ENCODE data around the gene LCAT.

DNA sequence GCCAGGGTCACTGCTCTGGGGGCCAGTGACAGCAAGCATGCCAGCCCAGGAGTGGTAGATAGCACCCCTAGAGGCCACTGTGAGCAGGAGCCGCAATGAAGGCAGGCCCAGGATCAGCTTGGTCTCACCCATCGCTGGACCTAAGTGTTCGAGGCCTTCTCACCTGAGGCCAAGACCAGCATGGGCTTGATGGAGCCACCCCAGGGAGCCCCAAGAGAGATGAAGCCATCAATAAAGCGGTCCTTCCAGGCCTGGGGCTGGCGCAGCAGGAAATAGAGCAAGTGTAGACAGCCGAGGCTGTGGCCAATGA lies 1.8 kb downstream of the LCAT start:
- TF ChIP-seq, protein P1, sequence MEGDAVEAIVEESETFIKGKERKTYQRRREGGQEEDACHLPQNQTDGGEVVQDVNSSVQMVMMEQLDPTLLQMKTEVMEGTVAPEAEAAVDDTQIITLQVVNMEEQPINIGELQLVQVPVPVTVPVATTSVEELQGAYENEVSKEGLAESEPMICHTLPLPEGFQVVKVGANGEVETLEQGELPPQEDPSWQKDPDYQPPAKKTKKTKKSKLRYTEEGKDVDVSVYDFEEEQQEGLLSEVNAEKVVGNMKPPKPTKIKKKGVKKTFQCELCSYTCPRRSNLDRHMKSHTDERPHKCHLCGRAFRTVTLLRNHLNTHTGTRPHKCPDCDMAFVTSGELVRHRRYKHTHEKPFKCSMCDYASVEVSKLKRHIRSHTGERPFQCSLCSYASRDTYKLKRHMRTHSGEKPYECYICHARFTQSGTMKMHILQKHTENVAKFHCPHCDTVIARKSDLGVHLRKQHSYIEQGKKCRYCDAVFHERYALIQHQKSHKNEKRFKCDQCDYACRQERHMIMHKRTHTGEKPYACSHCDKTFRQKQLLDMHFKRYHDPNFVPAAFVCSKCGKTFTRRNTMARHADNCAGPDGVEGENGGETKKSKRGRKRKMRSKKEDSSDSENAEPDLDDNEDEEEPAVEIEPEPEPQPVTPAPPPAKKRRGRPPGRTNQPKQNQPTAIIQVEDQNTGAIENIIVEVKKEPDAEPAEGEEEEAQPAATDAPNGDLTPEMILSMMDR (conservative IDR thresholded peaks at IDR 0.05; ENCODE audit: low read depth in 2 of 2), result peak; percentile 76 to 90
- TF ChIP-seq, protein P2, sequence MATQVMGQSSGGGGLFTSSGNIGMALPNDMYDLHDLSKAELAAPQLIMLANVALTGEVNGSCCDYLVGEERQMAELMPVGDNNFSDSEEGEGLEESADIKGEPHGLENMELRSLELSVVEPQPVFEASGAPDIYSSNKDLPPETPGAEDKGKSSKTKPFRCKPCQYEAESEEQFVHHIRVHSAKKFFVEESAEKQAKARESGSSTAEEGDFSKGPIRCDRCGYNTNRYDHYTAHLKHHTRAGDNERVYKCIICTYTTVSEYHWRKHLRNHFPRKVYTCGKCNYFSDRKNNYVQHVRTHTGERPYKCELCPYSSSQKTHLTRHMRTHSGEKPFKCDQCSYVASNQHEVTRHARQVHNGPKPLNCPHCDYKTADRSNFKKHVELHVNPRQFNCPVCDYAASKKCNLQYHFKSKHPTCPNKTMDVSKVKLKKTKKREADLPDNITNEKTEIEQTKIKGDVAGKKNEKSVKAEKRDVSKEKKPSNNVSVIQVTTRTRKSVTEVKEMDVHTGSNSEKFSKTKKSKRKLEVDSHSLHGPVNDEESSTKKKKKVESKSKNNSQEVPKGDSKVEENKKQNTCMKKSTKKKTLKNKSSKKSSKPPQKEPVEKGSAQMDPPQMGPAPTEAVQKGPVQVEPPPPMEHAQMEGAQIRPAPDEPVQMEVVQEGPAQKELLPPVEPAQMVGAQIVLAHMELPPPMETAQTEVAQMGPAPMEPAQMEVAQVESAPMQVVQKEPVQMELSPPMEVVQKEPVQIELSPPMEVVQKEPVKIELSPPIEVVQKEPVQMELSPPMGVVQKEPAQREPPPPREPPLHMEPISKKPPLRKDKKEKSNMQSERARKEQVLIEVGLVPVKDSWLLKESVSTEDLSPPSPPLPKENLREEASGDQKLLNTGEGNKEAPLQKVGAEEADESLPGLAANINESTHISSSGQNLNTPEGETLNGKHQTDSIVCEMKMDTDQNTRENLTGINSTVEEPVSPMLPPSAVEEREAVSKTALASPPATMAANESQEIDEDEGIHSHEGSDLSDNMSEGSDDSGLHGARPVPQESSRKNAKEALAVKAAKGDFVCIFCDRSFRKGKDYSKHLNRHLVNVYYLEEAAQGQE (IDR thresholded peaks at IDR 0.05; ENCODE audit: unreplicated experiment), result no peak
- TF ChIP-seq POLR2AphosphoS5 (IDR thresholded peaks at IDR 0.05; ENCODE audit: low read depth) (no peak), JUNB (IDR thresholded peaks at IDR 0.05; ENCODE audit: unreplicated experiment) (no peak), EZH2phosphoT487 (IDR thresholded peaks at IDR 0.05; ENCODE audit: unreplicated experiment) (no peak), EZH2 (IDR thresholded peaks at IDR 0.05; ENCODE audit: low read depth, unreplicated experiment) (no peak), ZNF331 (CRISPR knock-in tag; IDR thresholded peaks at IDR 0.05; ENCODE audit: low read depth) (no peak), CREB1 (CRISPR knock-in tag; IDR thresholded peaks at IDR 0.05; ENCODE audit: low read depth) (0 out of 2 replicates have a peak, but pooled peaks have one; percentile 15), NANOG (IDR thresholded peaks at IDR 0.05; ENCODE audit: borderline replicate concordance) (no peak)
- TF ChIP-seq, protein P3, sequence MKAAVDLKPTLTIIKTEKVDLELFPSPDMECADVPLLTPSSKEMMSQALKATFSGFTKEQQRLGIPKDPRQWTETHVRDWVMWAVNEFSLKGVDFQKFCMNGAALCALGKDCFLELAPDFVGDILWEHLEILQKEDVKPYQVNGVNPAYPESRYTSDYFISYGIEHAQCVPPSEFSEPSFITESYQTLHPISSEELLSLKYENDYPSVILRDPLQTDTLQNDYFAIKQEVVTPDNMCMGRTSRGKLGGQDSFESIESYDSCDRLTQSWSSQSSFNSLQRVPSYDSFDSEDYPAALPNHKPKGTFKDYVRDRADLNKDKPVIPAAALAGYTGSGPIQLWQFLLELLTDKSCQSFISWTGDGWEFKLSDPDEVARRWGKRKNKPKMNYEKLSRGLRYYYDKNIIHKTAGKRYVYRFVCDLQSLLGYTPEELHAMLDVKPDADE (IDR thresholded peaks at IDR 0.05), result no peak

Measured in GM23338 (cell line).